B cell (primary cell): ENCODE results near the gene FAU. TPM values are rescaled to one million over a fixed set of nuclear protein-coding genes. Genes with fewer than 3 reads are reported as not detected.
A peak's percentile ranks its signal among the peaks of the same experiment; 100 is the strongest.

Experiments used
- ATAC-seq: fragments of 200-7000 bp; cut with Tn5 transposase; one replicate; pipeline ENCODE4 v1.10.0; 2021; ENCODE audit warnings: low read depth, mild to moderate bottlenecking, moderate number of reproducible peaks, moderate library complexity
- CTCF ChIA-PET: fragments of 350-600 bp; sonication (Branson Sonifier 250); formaldehyde crosslinking; loops from one replicate; lab custom pipeline; 2021; ENCODE audit warnings: antibody characterized with exemption, inconsistent platforms; lab: Charles Lee
- POLR2A ChIA-PET: fragments of 350-600 bp; sonication (Branson Sonifier 250); formaldehyde crosslinking; loops from one replicate; lab custom pipeline; 2021; ENCODE audit warnings: antibody characterized with exemption; lab: Charles Lee
- DNase-seq: peaks from one replicate; pipeline ENCODE4 v3.0.0; 2013
- H2AFZ ChIP-seq: 2 replicates; pipeline ENCODE4 v1.6.1; 2012; ENCODE audit warnings: mild to moderate bottlenecking, low read depth, low read length; ENCODE audit not compliant: insufficient read depth, poor library complexity, severe bottlenecking
- H3K27ac ChIP-seq, 2 donors: 1 replicate in 1 of 2; 2 replicates in 1 of 2; pipeline ENCODE4 v1.5.1; 2012 to 2013; ENCODE audit warnings: low read length in 2 of 2, mild to moderate bottlenecking in 2 of 2, moderate library complexity in 1 of 2
- H3K27me3 ChIP-seq, 4 experiments: fragments of 200-600 bp in 1 of 4; sonication (generic) in 1 of 4; replicated peaks in 1 of 4; 1 replicate in 2 of 4; 2 replicates in 2 of 4; pipeline versions ENCODE4 v1.6.1 to v1.7.0; 2013 to 2016; ENCODE audit warnings: low read length in 3 of 4, mild to moderate bottlenecking in 2 of 4, mixed read lengths in 1 of 4, moderate library complexity in 1 of 4; ENCODE audit not compliant: insufficient read depth in 4 of 4, control insufficient read depth in 3 of 4; ENCODE audit errors: control extremely low read depth in 1 of 4
- H3K36me3 ChIP-seq, 2 experiments: replicated peaks in 1 of 2; 1 replicate in 1 of 2; 2 replicates in 1 of 2; pipeline versions ENCODE4 v1.6.1 to v1.7.1; 2013; ENCODE audit warnings: low read length in 1 of 2; ENCODE audit not compliant: insufficient read depth in 2 of 2, control insufficient read depth in 1 of 2; ENCODE audit errors: control extremely low read depth in 1 of 2, extremely low read depth in 1 of 2
- H3K4me1 ChIP-seq, 2 donors: fragments of 200-600 bp in 1 of 2; sonication (generic) in 1 of 2; 1 replicate in 1 of 2; 2 replicates in 1 of 2; pipeline versions ENCODE4 v1.5.1 to v1.6.1; 2013 to 2017; ENCODE audit warnings: low read length in 2 of 2; ENCODE audit not compliant: control insufficient read depth in 2 of 2, insufficient read depth in 2 of 2
- H3K4me2 ChIP-seq: replicated peaks from 2 replicates; pipeline ENCODE3; 2012; ENCODE audit warnings: mild to moderate bottlenecking, low read depth, low read length; ENCODE audit not compliant: poor library complexity, severe bottlenecking
- H3K4me3 ChIP-seq, 5 experiments: fragments of 200-600 bp in 1 of 5; sonication (generic) in 1 of 5; 1 replicate in 3 of 5; 2 replicates in 2 of 5; pipeline versions ENCODE4 v1.5.1 to v1.7.0; 2011 to 2016; ENCODE audit warnings: low read length in 4 of 5, mild to moderate bottlenecking in 4 of 5, low read depth in 2 of 5, control low read depth in 1 of 5, moderate library complexity in 1 of 5; ENCODE audit not compliant: insufficient read depth in 1 of 5; ENCODE audit errors: control extremely low read depth in 1 of 5, extremely low read depth in 1 of 5
- H3K79me2 ChIP-seq: fragments of 200-600 bp; sonication (generic); one replicate; pipeline ENCODE4 v1.6.0; 2016; ENCODE audit warnings: low read length; ENCODE audit not compliant: control insufficient read depth, insufficient read depth
- H3K9ac ChIP-seq: fragments of 200-600 bp; sonication (generic); 2 replicates; pipeline ENCODE4 v1.6.1; 2017; ENCODE audit warnings: mild to moderate bottlenecking, low read length, moderate library complexity
- H3K9me3 ChIP-seq, 3 donors: one replicate each; pipeline versions ENCODE4 v1.6.1 to v1.7.1; 2013; ENCODE audit warnings: low read length in 2 of 3; ENCODE audit not compliant: control insufficient read depth in 2 of 3, insufficient read depth in 1 of 3; ENCODE audit errors: control extremely low read depth in 1 of 3
- H4K20me1 ChIP-seq: 2 replicates; pipeline ENCODE4 v1.6.0; 2012; ENCODE audit warnings: mild to moderate bottlenecking, low read length; ENCODE audit not compliant: insufficient read depth, control insufficient read depth, poor library complexity, severe bottlenecking
- H3K27ac Mint-ChIP-seq: one replicate; pipeline ENCODE4 v1.8.0; 2021; ENCODE audit warnings: mixed read lengths
- H3K27me3 Mint-ChIP-seq: one replicate; pipeline ENCODE4 v1.8.0; 2021; ENCODE audit warnings: mixed read lengths
- H3K4me1 Mint-ChIP-seq: one replicate; pipeline ENCODE4 v1.8.0; 2021; ENCODE audit warnings: mixed read lengths
- H3K4me3 Mint-ChIP-seq: one replicate; pipeline ENCODE4 v1.8.0; 2021; ENCODE audit warnings: mixed read lengths
- H3K9me3 Mint-ChIP-seq: one replicate; pipeline ENCODE4 v1.8.0; 2022; ENCODE audit warnings: mixed read lengths; ENCODE audit not compliant: insufficient read depth
- EZH2 ChIP-seq: IDR thresholded peaks from 2 replicates; pipeline ENCODE4 v1.6.1; 2012; ENCODE audit warnings: borderline replicate concordance, low read depth, mild to moderate bottlenecking, moderate library complexity, low read length; ENCODE audit not compliant: insufficient read depth, poor library complexity, severe bottlenecking
- WGBS: methylation state at CpG from one replicate; pipeline ENCODE4 v1.1.5; 2013; ENCODE audit warnings: missing lambda C conversion rate; ENCODE audit not compliant: insufficient coverage; 5-methylcytosine and 5-hydroxymethylcytosine counted together
- intact Hi-C: fragments of 100-400 bp; cut with micrococcal nuclease; formaldehyde crosslinking; loops from one replicate; pipeline ENCODE4 v1.10.0; 2022
- polyA plus RNA-seq: library from polyadenylated mRNA; depleted of rRNA; stranded (reverse); fragments of >200 nt; gene quantifications from 2 replicates; pipeline ENCODE4 v1.2.3, GENCODE V29; 2012
- total RNA-seq, 2 donors: library from RNA; stranded (reverse); fragments of 120-200 nt in 1 of 2; gene quantifications; 1 replicate in 1 of 2; 2 replicates in 1 of 2; pipeline versions ENCODE4 v1.2.3 to v1.2.4, GENCODE V29; 2013 to 2022
- TF ChIP-seq, protein P1 (sequence below): fragments of 200-600 bp; IDR thresholded peaks from one replicate; pipeline ENCODE4 v1.8.0; 2022; ENCODE audit warnings: antibody characterized with exemption, mild to moderate bottlenecking

The FAU gene
- total and polyA plus RNA-seq, 2 donors (not counting 1 experiment from before 2014, with no cell fraction given): 1,318 to 1,559 TPM

DNA sequence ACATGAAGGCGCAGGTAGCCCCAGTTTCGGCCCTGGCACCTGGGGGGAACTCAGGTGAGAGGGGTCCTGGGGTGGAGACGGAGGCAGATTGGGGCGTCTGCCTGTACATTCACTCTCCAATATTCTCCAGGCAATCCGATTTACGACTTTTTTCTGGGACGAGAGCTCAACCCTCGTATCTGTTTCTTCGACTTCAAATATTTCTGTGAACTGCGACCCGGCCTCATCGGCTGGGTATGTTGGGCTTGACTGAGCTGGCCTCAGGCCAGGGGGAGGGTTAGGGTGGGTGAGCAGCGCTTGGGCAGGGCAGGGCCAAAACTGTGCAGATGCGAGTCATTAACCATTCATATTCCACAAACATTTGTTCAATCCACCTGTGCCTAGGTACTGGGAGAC, 8.6 kb downstream of the FAU start:
- 29% methylated on average over 9 of the region's 14 CpGs for WGBS
- Histone ChIP-seq H3K9me3 (no peaks in the 10 kb centered on the region), H3K27me3 (no peaks in the 10 kb centered on the region), H3K36me3 (peaks cover 0 to 27% of the 10 kb centered on the region in 2 experiments), H3K27ac (peak overlapping the region; percentile 25 to 44), H3K79me2 (peaks cover 52% of the 10 kb centered on the region), H3K4me2 (peak overlapping the region; percentile 99), H3K4me1 (peaks cover 30 to 58% of the 10 kb centered on the region in 2 donors), H3K9ac (peak overlapping the region; percentile 80), H2AFZ (peak overlapping the region; percentile 64), H4K20me1 (peaks cover 44% of the 10 kb centered on the region), H3K4me3 (peak overlapping the region in 4 of 5 experiments; percentile 58 to 92 (median 72))
- H3K27me3 Mint-ChIP-seq: no peaks in the 10 kb centered on the region
- no peaks in the 10 kb centered on the region for H3K9me3 Mint-ChIP-seq
- CTCF ChIA-PET: interaction anchor here (0.6 to 7.7 kb wide), 14 partner anchors 8 to 203 kb away, joined by 3 to 118 read pairs (median 4); partner anchors contain the start of genes CAPN1, FAU, MRPL49 and SYVN1
- TF ChIP-seq EZH2: no peak
- TF ChIP-seq, protein P1, sequence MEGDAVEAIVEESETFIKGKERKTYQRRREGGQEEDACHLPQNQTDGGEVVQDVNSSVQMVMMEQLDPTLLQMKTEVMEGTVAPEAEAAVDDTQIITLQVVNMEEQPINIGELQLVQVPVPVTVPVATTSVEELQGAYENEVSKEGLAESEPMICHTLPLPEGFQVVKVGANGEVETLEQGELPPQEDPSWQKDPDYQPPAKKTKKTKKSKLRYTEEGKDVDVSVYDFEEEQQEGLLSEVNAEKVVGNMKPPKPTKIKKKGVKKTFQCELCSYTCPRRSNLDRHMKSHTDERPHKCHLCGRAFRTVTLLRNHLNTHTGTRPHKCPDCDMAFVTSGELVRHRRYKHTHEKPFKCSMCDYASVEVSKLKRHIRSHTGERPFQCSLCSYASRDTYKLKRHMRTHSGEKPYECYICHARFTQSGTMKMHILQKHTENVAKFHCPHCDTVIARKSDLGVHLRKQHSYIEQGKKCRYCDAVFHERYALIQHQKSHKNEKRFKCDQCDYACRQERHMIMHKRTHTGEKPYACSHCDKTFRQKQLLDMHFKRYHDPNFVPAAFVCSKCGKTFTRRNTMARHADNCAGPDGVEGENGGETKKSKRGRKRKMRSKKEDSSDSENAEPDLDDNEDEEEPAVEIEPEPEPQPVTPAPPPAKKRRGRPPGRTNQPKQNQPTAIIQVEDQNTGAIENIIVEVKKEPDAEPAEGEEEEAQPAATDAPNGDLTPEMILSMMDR: no peak
- H3K4me3 Mint-ChIP-seq: peak overlapping the region; percentile 89
- peaks cover 60% of the 10 kb centered on the region for H3K4me1 Mint-ChIP-seq
- DNase-seq (no peak), ATAC-seq (no peak)
- intact Hi-C loops: loop anchor here (5.0 to 10.0 kb wide), 4 partner anchors 149 to 501 kb away; partner anchors contain the start of genes ATG2A, MAP3K11, PCNX3 and POLA2
- POLR2A ChIA-PET: interaction anchor here (0.6 to 2.9 kb wide), 4 partner anchors 8 to 1175 kb away, joined by 3 to 27 read pairs (median 4); partner anchors contain the start of genes FAU and MRPL49
- peak overlapping the region; percentile 81 for H3K27ac Mint-ChIP-seq
